HEK293 (cell line): ENCODE data around the gene SLC16A1.

Experiments used
- BCL6B ChIP-seq: fragments of 450-650 bp; formaldehyde crosslinking; IDR thresholded peaks from 2 replicates; pipeline ENCODE4 v1.5.1; 2017; ENCODE audit warnings: missing biosample characterization, missing genetic modification characterization
- CTCF ChIP-seq: fragments of 450-650 bp; formaldehyde crosslinking; IDR thresholded peaks from 2 replicates; pipeline ENCODE4 v1.5.1; 2016; ENCODE audit warnings: missing biosample characterization, missing genetic modification characterization
- KLF8 ChIP-seq: fragments of 450-650 bp; formaldehyde crosslinking; IDR thresholded peaks from 2 replicates; pipeline ENCODE4 v1.5.1; 2016; ENCODE audit warnings: missing biosample characterization, missing genetic modification characterization
- REST ChIP-seq: fragments of 450-650 bp; formaldehyde crosslinking; IDR thresholded peaks from 2 replicates; pipeline ENCODE4 v1.5.1; 2016; ENCODE audit warnings: missing biosample characterization, missing genetic modification characterization
- YY1 ChIP-seq: fragments of 450-650 bp; formaldehyde crosslinking; IDR thresholded peaks from 2 replicates; pipeline ENCODE4 v1.5.1; 2018; ENCODE audit warnings: missing biosample characterization, missing genetic modification characterization
- ZNF169 ChIP-seq: fragments of 450-650 bp; formaldehyde crosslinking; IDR thresholded peaks from 2 replicates; pipeline ENCODE4 v1.5.1; 2016; ENCODE audit warnings: missing biosample characterization, missing genetic modification characterization
- ZNF211 ChIP-seq: fragments of 450-650 bp; formaldehyde crosslinking; IDR thresholded peaks from 2 replicates; pipeline ENCODE4 v1.5.1; 2016; ENCODE audit warnings: low read depth, missing biosample characterization, missing genetic modification characterization
- ZNF23 ChIP-seq: fragments of 450-650 bp; formaldehyde crosslinking; IDR thresholded peaks from 2 replicates; pipeline ENCODE4 v1.5.1; 2016; ENCODE audit warnings: missing biosample characterization, missing genetic modification characterization, borderline replicate concordance
- ZNF24 ChIP-seq: fragments of 450-650 bp; formaldehyde crosslinking; IDR thresholded peaks from 2 replicates; pipeline ENCODE4 v1.5.1; 2016; ENCODE audit warnings: missing biosample characterization, missing genetic modification characterization
- ZNF292 ChIP-seq: fragments of 450-650 bp; formaldehyde crosslinking; IDR thresholded peaks from 2 replicates; pipeline ENCODE4 v1.5.1; 2016; ENCODE audit warnings: low read depth, missing biosample characterization, missing genetic modification characterization, borderline replicate concordance
- ZNF449 ChIP-seq: fragments of 450-650 bp; formaldehyde crosslinking; IDR thresholded peaks from 2 replicates; pipeline ENCODE4 v1.5.1; 2017; ENCODE audit warnings: missing biosample characterization, mild to moderate bottlenecking, missing genetic modification characterization, moderate library complexity
- ZNF580 ChIP-seq: fragments of 450-650 bp; formaldehyde crosslinking; IDR thresholded peaks from 2 replicates; pipeline ENCODE4 v1.5.1; 2016; ENCODE audit warnings: missing biosample characterization, missing genetic modification characterization
- ZNF639 ChIP-seq: fragments of 450-650 bp; formaldehyde crosslinking; IDR thresholded peaks from 2 replicates; pipeline ENCODE4 v1.5.1; 2016; ENCODE audit warnings: missing biosample characterization, missing genetic modification characterization
- ZNF660 ChIP-seq: fragments of 450-650 bp; IDR thresholded peaks from 2 replicates; pipeline ENCODE4 v1.5.1; 2018; ENCODE audit warnings: missing biosample characterization, mild to moderate bottlenecking, missing genetic modification characterization

GRCh38 chr1:112896783-112897182, 59.2 kb downstream of the SLC16A1 start:
- no peak for TF ChIP-seq CTCF
- TF ChIP-seq KLF8 = no peak
- no peak for TF ChIP-seq ZNF639 (tag by site-specific recombination)
- TF ChIP-seq ZNF169 = no peak
- no peak for TF ChIP-seq ZNF292
- no peak for TF ChIP-seq YY1 (tag by site-specific recombination)
- TF ChIP-seq ZNF580 = no peak
- TF ChIP-seq ZNF211 (tag by site-specific recombination) = no peak
- TF ChIP-seq ZNF23 (tag by site-specific recombination) = no peak
- no peak for TF ChIP-seq ZNF24
- no peak for TF ChIP-seq ZNF449
- no peak for TF ChIP-seq ZNF660 (tag by site-specific recombination)
- no peak for TF ChIP-seq REST (tag by site-specific recombination)
- no peak for TF ChIP-seq BCL6B (tag by site-specific recombination)
